Testis (tissue), 2 donors: Measurements from ENCODE around the gene MACROD1.

Source experiments
- POLR2A ChIP-seq: fragments of 450-650 bp; IDR thresholded peaks from one replicate; pipeline ENCODE4 v1.6.1; 2017; ENCODE audit warnings: antibody characterized with exemption, mild to moderate bottlenecking, moderate library complexity
- TF ChIP-seq, protein P1 (sequence below), 3 experiments: fragments of 450-650 bp in 2 of 3; fragments of 200-600 bp in 1 of 3; sonication (generic) in 1 of 3; IDR thresholded peaks; one replicate each; pipeline ENCODE4 v1.5.1; 2016 to 2019; ENCODE audit warnings: antibody characterized with exemption in 3 of 3, mild to moderate bottlenecking in 2 of 3, moderate library complexity in 1 of 3

DNA sequence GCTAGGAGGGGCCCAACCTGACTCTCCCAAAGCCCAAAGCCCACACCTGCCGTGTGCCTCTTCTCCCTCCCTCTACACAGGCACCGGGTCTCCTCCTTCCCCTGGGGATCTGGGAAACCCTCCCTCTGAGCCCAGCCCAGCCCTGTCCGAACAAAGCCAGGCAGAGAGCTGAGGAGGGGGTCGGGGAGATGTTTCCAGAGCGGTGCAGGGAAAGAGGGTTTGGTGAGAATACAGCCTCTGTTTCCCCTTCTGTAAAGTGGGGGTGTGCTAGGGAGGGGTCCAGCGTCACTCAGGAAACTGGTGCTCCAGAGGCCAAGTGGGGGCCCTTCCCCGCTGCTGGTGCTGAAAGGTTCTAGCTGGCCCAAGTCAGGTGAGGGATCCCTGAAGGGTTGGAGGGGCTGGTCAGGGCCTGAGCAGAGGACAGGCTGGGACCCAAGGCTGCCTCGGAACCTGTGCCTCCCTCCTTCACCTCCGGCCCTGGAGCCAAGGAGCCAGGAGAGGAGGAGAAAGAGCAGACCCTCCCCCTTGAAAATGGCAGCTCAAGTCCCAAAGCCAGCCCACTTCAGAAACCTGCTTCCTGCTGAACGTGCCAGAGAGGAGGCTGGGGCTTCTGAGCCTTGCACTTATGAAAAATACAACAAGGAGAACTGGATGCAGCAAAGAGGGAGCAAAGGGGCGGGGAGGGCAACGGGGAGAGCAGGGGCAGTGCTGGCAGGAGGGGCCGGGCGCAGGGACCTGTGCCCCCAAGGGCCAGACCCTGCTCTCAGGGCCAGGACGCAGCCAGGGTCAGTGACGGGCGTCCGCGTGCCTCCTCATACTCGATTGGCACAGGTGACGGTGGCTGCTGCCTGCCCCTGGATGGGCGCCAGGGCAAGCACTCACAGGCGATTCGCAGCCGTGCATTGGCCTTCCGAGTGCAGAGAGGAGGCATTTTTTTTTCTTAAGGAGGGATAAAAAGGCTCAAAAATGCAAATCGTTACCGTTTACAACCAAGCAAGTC lies 43.2 kb downstream of the MACROD1 start:
- TF ChIP-seq, protein P1, sequence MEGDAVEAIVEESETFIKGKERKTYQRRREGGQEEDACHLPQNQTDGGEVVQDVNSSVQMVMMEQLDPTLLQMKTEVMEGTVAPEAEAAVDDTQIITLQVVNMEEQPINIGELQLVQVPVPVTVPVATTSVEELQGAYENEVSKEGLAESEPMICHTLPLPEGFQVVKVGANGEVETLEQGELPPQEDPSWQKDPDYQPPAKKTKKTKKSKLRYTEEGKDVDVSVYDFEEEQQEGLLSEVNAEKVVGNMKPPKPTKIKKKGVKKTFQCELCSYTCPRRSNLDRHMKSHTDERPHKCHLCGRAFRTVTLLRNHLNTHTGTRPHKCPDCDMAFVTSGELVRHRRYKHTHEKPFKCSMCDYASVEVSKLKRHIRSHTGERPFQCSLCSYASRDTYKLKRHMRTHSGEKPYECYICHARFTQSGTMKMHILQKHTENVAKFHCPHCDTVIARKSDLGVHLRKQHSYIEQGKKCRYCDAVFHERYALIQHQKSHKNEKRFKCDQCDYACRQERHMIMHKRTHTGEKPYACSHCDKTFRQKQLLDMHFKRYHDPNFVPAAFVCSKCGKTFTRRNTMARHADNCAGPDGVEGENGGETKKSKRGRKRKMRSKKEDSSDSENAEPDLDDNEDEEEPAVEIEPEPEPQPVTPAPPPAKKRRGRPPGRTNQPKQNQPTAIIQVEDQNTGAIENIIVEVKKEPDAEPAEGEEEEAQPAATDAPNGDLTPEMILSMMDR (IDR thresholded peaks at IDR 0.05): no peak
- no peak for TF ChIP-seq POLR2A
